Activated naive CD4-positive, alpha-beta T cell treated with anti-CD3 and anti-CD28 coated beads for 36 hours (primary cell): ENCODE data around the gene NBEA. TPM values are rescaled to one million over a fixed set of nuclear protein-coding genes. Genes with fewer than 3 reads are reported as not detected.

Source experiments
- CTCF ChIA-PET: fragments of 350-600 bp; sonication (Branson Sonifier 250); formaldehyde crosslinking; loops from one replicate; lab custom pipeline; 2021; ENCODE audit warnings: antibody characterized with exemption; lab: Charles Lee
- DNase-seq: peaks from one replicate; pipeline ENCODE4 v3.0.0-alpha.2; 2020
- H3K27ac Mint-ChIP-seq: one replicate; pipeline ENCODE4 v1.8.0; 2021; ENCODE audit warnings: mild to moderate bottlenecking, mixed read lengths
- H3K27me3 Mint-ChIP-seq: one replicate; pipeline ENCODE4 v1.8.0; 2021; ENCODE audit warnings: low read depth, mixed read lengths
- H3K36me3 Mint-ChIP-seq: one replicate; pipeline ENCODE4 v1.8.0; 2021; ENCODE audit warnings: low read depth, mixed read lengths
- H3K4me1 Mint-ChIP-seq: one replicate; pipeline ENCODE4 v1.8.0; 2021; ENCODE audit warnings: low read depth, mixed read lengths
- H3K4me3 Mint-ChIP-seq: one replicate; pipeline ENCODE4 v1.8.0; 2021; ENCODE audit warnings: mild to moderate bottlenecking, moderate library complexity, mixed read lengths
- H3K9me3 Mint-ChIP-seq: one replicate; pipeline ENCODE4 v1.8.0; 2021; ENCODE audit warnings: mixed read lengths
- intact Hi-C: fragments of 100-400 bp; cut with micrococcal nuclease; formaldehyde crosslinking; loops from one replicate; pipeline ENCODE4 v1.15.1; 2023
- total RNA-seq, 2 experiments: library from RNA; stranded (reverse); gene quantifications; one replicate each; pipeline ENCODE4 v1.2.3, GENCODE V29; 2021

Gene NBEA
- total RNA-seq, 2 experiments from 2014 or later = 0.26 to 0.67 TPM

GRCh38 chr13:35694549-35695447 is 752.7 kb downstream of the NBEA start:
- no peak overlapping the region for H3K4me3 Mint-ChIP-seq
- no peaks in the 10 kb centered on the region for H3K4me1 Mint-ChIP-seq
- no peaks in the 10 kb centered on the region for H3K36me3 Mint-ChIP-seq
- no peaks in the 10 kb centered on the region for H3K9me3 Mint-ChIP-seq
- H3K27me3 Mint-ChIP-seq = peaks cover 2% of the 10 kb centered on the region
- intact Hi-C loops = no loop called here
- H3K27ac Mint-ChIP-seq = no peak overlapping the region
- CTCF ChIA-PET = no interaction called here
- DNase-seq = no peak

GRCh38 chr13:35695448-35695770 is 753.3 kb downstream of the NBEA start:
- no peaks in the 10 kb centered on the region for H3K4me1 Mint-ChIP-seq
- H3K27ac Mint-ChIP-seq = no peak overlapping the region
- no peak for DNase-seq
- no peak overlapping the region for H3K4me3 Mint-ChIP-seq
- CTCF ChIA-PET = no interaction called here
- no peaks in the 10 kb centered on the region for H3K36me3 Mint-ChIP-seq
- peaks cover 8% of the 10 kb centered on the region for H3K27me3 Mint-ChIP-seq
- intact Hi-C loops = no loop called here
- H3K9me3 Mint-ChIP-seq = no peaks in the 10 kb centered on the region

GRCh38 chr13:35697186-35697730 is 755.2 kb downstream of the NBEA start:
- CTCF ChIA-PET = no interaction called here
- Mint-ChIP-seq H3K36me3 (no peaks in the 10 kb centered on the region), H3K4me3 (no peak overlapping the region), H3K27me3 (peaks cover 15% of the 10 kb centered on the region), H3K9me3 (no peaks in the 10 kb centered on the region), H3K4me1 (no peaks in the 10 kb centered on the region), H3K27ac (no peak overlapping the region)
- DNase-seq = no peak
- intact Hi-C loops = no loop called here

GRCh38 chr13:35698911-35699576 is 757.0 kb downstream of the NBEA start:
- Mint-ChIP-seq H3K27me3 (peaks cover 19% of the 10 kb centered on the region), H3K4me1 (no peaks in the 10 kb centered on the region), H3K27ac (no peak overlapping the region), H3K4me3 (no peak overlapping the region), H3K36me3 (no peaks in the 10 kb centered on the region), H3K9me3 (peaks cover 1% of the 10 kb centered on the region)
- CTCF ChIA-PET = no interaction called here
- no peak for DNase-seq
- intact Hi-C loops = no loop called here

GRCh38 chr13:35699825-35700510 is 757.9 kb downstream of the NBEA start:
- CTCF ChIA-PET = no interaction called here
- intact Hi-C loops = no loop called here
- H3K4me1 Mint-ChIP-seq = no peaks in the 10 kb centered on the region
- DNase-seq = no peak
- H3K36me3 Mint-ChIP-seq = no peaks in the 10 kb centered on the region
- H3K27me3 Mint-ChIP-seq = peaks cover 22% of the 10 kb centered on the region
- H3K27ac Mint-ChIP-seq = no peak overlapping the region
- peaks cover 1% of the 10 kb centered on the region for H3K9me3 Mint-ChIP-seq
- H3K4me3 Mint-ChIP-seq = no peak overlapping the region

GRCh38 chr13:35700671-35701070 is 758.6 kb downstream of the NBEA start:
- H3K27ac Mint-ChIP-seq = no peak overlapping the region
- no peaks in the 10 kb centered on the region for H3K4me1 Mint-ChIP-seq
- no peaks in the 10 kb centered on the region for H3K36me3 Mint-ChIP-seq
- CTCF ChIA-PET = no interaction called here
- DNase-seq = no peak
- H3K27me3 Mint-ChIP-seq = peaks cover 22% of the 10 kb centered on the region
- peaks cover 1% of the 10 kb centered on the region for H3K9me3 Mint-ChIP-seq
- H3K4me3 Mint-ChIP-seq = no peak overlapping the region
- intact Hi-C loops = no loop called here

- CTCF ChIA-PET = no interaction called here
- Mint-ChIP-seq H3K9me3 (peaks cover 1% of the 10 kb centered on the region), H3K27ac (no peak overlapping the region), H3K4me1 (no peaks in the 10 kb centered on the region), H3K4me3 (no peak overlapping the region), H3K27me3 (peaks cover 22% of the 10 kb centered on the region), H3K36me3 (no peaks in the 10 kb centered on the region)
- intact Hi-C loops = no loop called here
- DNase-seq = no peak
These were observed 760.2 kb downstream of the NBEA start for GRCh38 chr13:35702316-35702715.

GRCh38 chr13:35703061-35703460 is 761.0 kb downstream of the NBEA start:
- H3K27me3 Mint-ChIP-seq = peaks cover 22% of the 10 kb centered on the region
- no peaks in the 10 kb centered on the region for H3K36me3 Mint-ChIP-seq
- intact Hi-C loops = no loop called here
- H3K4me3 Mint-ChIP-seq = no peak overlapping the region
- H3K9me3 Mint-ChIP-seq = peaks cover 1% of the 10 kb centered on the region
- no peak for DNase-seq
- CTCF ChIA-PET = no interaction called here
- no peak overlapping the region for H3K27ac Mint-ChIP-seq
- H3K4me1 Mint-ChIP-seq = no peaks in the 10 kb centered on the region

GRCh38 chr13:35704331-35704730 is 762.3 kb downstream of the NBEA start:
- CTCF ChIA-PET = no interaction called here

GRCh38 chr13:35706281-35706680 is 764.2 kb downstream of the NBEA start:
- Mint-ChIP-seq H3K4me3 (no peak overlapping the region), H3K27me3 (peaks cover 13% of the 10 kb centered on the region), H3K4me1 (no peaks in the 10 kb centered on the region), H3K36me3 (no peaks in the 10 kb centered on the region), H3K9me3 (peaks cover 1% of the 10 kb centered on the region), H3K27ac (no peak overlapping the region)
- DNase-seq = no peak
- intact Hi-C loops = no loop called here
- CTCF ChIA-PET = no interaction called here

More at GRCh38 chr13:35704331-35704730, 762.3 kb downstream of the NBEA start:
- H3K4me3 Mint-ChIP-seq = no peak overlapping the region
- H3K9me3 Mint-ChIP-seq = peaks cover 1% of the 10 kb centered on the region
- H3K36me3 Mint-ChIP-seq = no peaks in the 10 kb centered on the region
- DNase-seq = no peak
- no peak overlapping the region for H3K27ac Mint-ChIP-seq
- H3K4me1 Mint-ChIP-seq = no peaks in the 10 kb centered on the region
- intact Hi-C loops = no loop called here
- peaks cover 24% of the 10 kb centered on the region for H3K27me3 Mint-ChIP-seq

- Mint-ChIP-seq H3K9me3 (peaks cover 1% of the 10 kb centered on the region), H3K36me3 (no peaks in the 10 kb centered on the region), H3K4me3 (no peak overlapping the region), H3K27me3 (peaks cover 12% of the 10 kb centered on the region), H3K4me1 (no peaks in the 10 kb centered on the region), H3K27ac (no peak overlapping the region)
- CTCF ChIA-PET = no interaction called here
- intact Hi-C loops = no loop called here
- DNase-seq = no peak
These were observed 764.7 kb downstream of the NBEA start for GRCh38 chr13:35706721-35707120.

GRCh38 chr13:35711909-35712308 is 769.8 kb downstream of the NBEA start:
- H3K4me3 Mint-ChIP-seq = no peak overlapping the region
- H3K27ac Mint-ChIP-seq = no peak overlapping the region
- intact Hi-C loops = no loop called here
- no peaks in the 10 kb centered on the region for H3K36me3 Mint-ChIP-seq
- H3K9me3 Mint-ChIP-seq = no peaks in the 10 kb centered on the region
- no peaks in the 10 kb centered on the region for H3K4me1 Mint-ChIP-seq
- H3K27me3 Mint-ChIP-seq = peaks cover 2% of the 10 kb centered on the region
- no peak for DNase-seq
- CTCF ChIA-PET = no interaction called here
